ENCODE data around the gene GSK3A.

Gene GSK3A

GRCh38 chr19:42233106-42233505 lies 9.3 kb downstream of the GSK3A start:
- Histone ChIP-seq H3K27me3 (ENCODE audit: insufficient read depth, low read length, poor library complexity, severe bottlenecking) (no peaks in the 10 kb centered on the region), H3K9me3 (ENCODE audit: insufficient read depth, low read depth, low read length) (no peaks in the 10 kb centered on the region), H2AFZ (ENCODE audit: low read length) (no peak overlapping the region), H3K4me3 (ENCODE audit: low read length, poor library complexity, severe bottlenecking) (no peak overlapping the region), H3K4me1 (ENCODE audit: insufficient read depth, low read length, poor library complexity, severe bottlenecking) (no peaks in the 10 kb centered on the region), H3K79me2 (ENCODE audit: insufficient read depth, low read length) (0 out of 2 replicates have a peak, but pooled peaks cover 3% of the 10 kb centered on the region), H4K20me1 (ENCODE audit: insufficient read depth, low read length, poor library complexity, severe bottlenecking) (peaks cover 9% of the 10 kb centered on the region), H3K36me3 (ENCODE audit: insufficient read depth, low read length) (peaks cover 70% of the 10 kb centered on the region; the same call in 1 of the 2 replicates), H3K9ac (ENCODE audit: low read depth, low read length, poor library complexity, severe bottlenecking) (no peak overlapping the region), H3K4me2 (ENCODE audit: low read depth, low read length, poor library complexity, severe bottlenecking) (no peak overlapping the region), H3F3A (ENCODE audit: low read depth) (no peaks in the 10 kb centered on the region), H3K9me2 (replicated peaks; ENCODE audit: low read depth, low read length) (no peaks in the 10 kb centered on the region)
- TF ChIP-seq CTCF (conservative IDR thresholded peaks at IDR 0.05; ENCODE audit: low read length) = no peak
- TF ChIP-seq EZH2phosphoT487 (IDR thresholded peaks at IDR 0.05; ENCODE audit: borderline replicate concordance) = no peak

GRCh38 chr19:42232435-42232834 lies 10.0 kb downstream of the GSK3A start:
- H3K9me3 ChIP-seq (ENCODE audit: insufficient read depth, low read depth, low read length) = no peaks in the 10 kb centered on the region
- no peak overlapping the region for H3K4me2 ChIP-seq (ENCODE audit: low read depth, low read length, poor library complexity, severe bottlenecking)
- H3K9me2 ChIP-seq (replicated peaks; ENCODE audit: low read depth, low read length) = no peaks in the 10 kb centered on the region
- H4K20me1 ChIP-seq (ENCODE audit: insufficient read depth, low read length, poor library complexity, severe bottlenecking) = peaks cover 9% of the 10 kb centered on the region
- H3K27me3 ChIP-seq (ENCODE audit: insufficient read depth, low read length, poor library complexity, severe bottlenecking) = no peaks in the 10 kb centered on the region
- H3F3A ChIP-seq (ENCODE audit: low read depth) = no peaks in the 10 kb centered on the region
- H3K36me3 ChIP-seq (ENCODE audit: insufficient read depth, low read length) = peaks cover 70% of the 10 kb centered on the region; the same call in 1 of the 2 replicates
- no peak for TF ChIP-seq CTCF (conservative IDR thresholded peaks at IDR 0.05; ENCODE audit: low read length)
- no peak for TF ChIP-seq EZH2phosphoT487 (IDR thresholded peaks at IDR 0.05; ENCODE audit: borderline replicate concordance)
- 0 out of 2 replicates have a peak, but pooled peaks cover 3% of the 10 kb centered on the region for H3K79me2 ChIP-seq (ENCODE audit: insufficient read depth, low read length)
- H2AFZ ChIP-seq (ENCODE audit: low read length) = no peak overlapping the region
- H3K4me1 ChIP-seq (ENCODE audit: insufficient read depth, low read length, poor library complexity, severe bottlenecking) = no peaks in the 10 kb centered on the region
- no peak overlapping the region for H3K9ac ChIP-seq (ENCODE audit: low read depth, low read length, poor library complexity, severe bottlenecking)
- no peak overlapping the region for H3K4me3 ChIP-seq (ENCODE audit: low read length, poor library complexity, severe bottlenecking)

- Histone ChIP-seq H2AFZ (ENCODE audit: low read length) (no peak overlapping the region), H3K4me2 (ENCODE audit: low read depth, low read length, poor library complexity, severe bottlenecking) (no peak overlapping the region), H3K36me3 (ENCODE audit: insufficient read depth, low read length) (peaks cover 73% of the 10 kb centered on the region; the same call in 1 of the 2 replicates), H3K9me2 (replicated peaks; ENCODE audit: low read depth, low read length) (no peaks in the 10 kb centered on the region), H3F3A (ENCODE audit: low read depth) (no peaks in the 10 kb centered on the region), H3K4me3 (ENCODE audit: low read length, poor library complexity, severe bottlenecking) (no peak overlapping the region), H3K4me1 (ENCODE audit: insufficient read depth, low read length, poor library complexity, severe bottlenecking) (no peaks in the 10 kb centered on the region), H3K9ac (ENCODE audit: low read depth, low read length, poor library complexity, severe bottlenecking) (no peak overlapping the region), H3K9me3 (ENCODE audit: insufficient read depth, low read depth, low read length) (no peaks in the 10 kb centered on the region), H4K20me1 (ENCODE audit: insufficient read depth, low read length, poor library complexity, severe bottlenecking) (peaks cover 13% of the 10 kb centered on the region), H3K79me2 (ENCODE audit: insufficient read depth, low read length) (0 out of 2 replicates have a peak, but pooled peaks cover 3% of the 10 kb centered on the region), H3K27me3 (ENCODE audit: insufficient read depth, low read length, poor library complexity, severe bottlenecking) (no peaks in the 10 kb centered on the region)
- TF ChIP-seq EZH2phosphoT487 (IDR thresholded peaks at IDR 0.05; ENCODE audit: borderline replicate concordance) = no peak
- no peak for TF ChIP-seq CTCF (conservative IDR thresholded peaks at IDR 0.05; ENCODE audit: low read length)
Observed at GRCh38 chr19:42230571-42230970, 11.8 kb downstream of the GSK3A start.
